Stimulated activated CD4-positive, alpha-beta T cell treated with anti-CD3 and anti-CD28 coated beads, TNF-alpha, amount 100 ng/mL, for 48 hours (primary cell): Measurements from ENCODE around the gene CAMKK2.

Experiments used
- DNase-seq, 3 donors: peaks; one replicate each; pipeline ENCODE4 v3.0.0-alpha.2; 2020; ENCODE audit warnings: low read depth in 3 of 3

CAMKK2 gene

GRCh38 chr12:121198949-121199348 lies 97.6 kb downstream of the CAMKK2 start:
- DNase-seq: no peak

GRCh38 chr12:121196902-121197301 lies 99.6 kb downstream of the CAMKK2 start:
- no peak for DNase-seq

- DNase-seq: no peak
Observed at GRCh38 chr12:121191151-121191550, 105.4 kb downstream of the CAMKK2 start.

GRCh38 chr12:121190523-121191031 lies 105.9 kb downstream of the CAMKK2 start:
- DNase-seq: no peak

- DNase-seq: no peak
Observed at GRCh38 chr12:121189619-121190155, 106.8 kb downstream of the CAMKK2 start.

GRCh38 chr12:121189131-121189530 lies 107.4 kb downstream of the CAMKK2 start:
- DNase-seq: no peak

GRCh38 chr12:121188227-121188626 lies 108.3 kb downstream of the CAMKK2 start:
- DNase-seq: no peak
